ENCODE results near the gene ATP11C. TPM values are rescaled to one million over a fixed set of nuclear protein-coding genes. Genes with fewer than 3 reads are reported as not detected.
A peak's percentile ranks its signal among the peaks of the same experiment; 100 is the strongest.
"Not testable (repeated sequence)": the region's sequence is repeated elsewhere in the genome, so short reads cannot be mapped to it uniquely, and the experiment has no call there.

ATP11C gene
- total RNA-seq, 1 donor from 2014 or later: 23.8 TPM

GRCh38 chrX:139945075-139945474 is 12.2 kb upstream of the ATP11C start:
- intact Hi-C loops (cut with micrococcal nuclease): no loop called here
- Mint-ChIP-seq H3K27ac (no peak overlapping the region), H3K27me3 (ENCODE audit: low read depth) (peaks cover 4% of the 10 kb centered on the region)

GRCh38 chrX:139936259-139936658 is 3.4 kb upstream of the ATP11C start:
- intact Hi-C loops (cut with micrococcal nuclease): no loop called here

More at GRCh38 chrX:139945075-139945474, 12.2 kb upstream of the ATP11C start:
- no peaks in the 10 kb centered on the region for H3K4me1 Mint-ChIP-seq (ENCODE audit: low read depth)
- H3K4me3 Mint-ChIP-seq (ENCODE audit: low read depth): no peak overlapping the region
- H3K9me3 Mint-ChIP-seq: no peaks in the 10 kb centered on the region
- no peak for DNase-seq (ENCODE audit: low spot score)
- H3K36me3 Mint-ChIP-seq (ENCODE audit: low read depth): no peaks in the 10 kb centered on the region

GRCh38 chrX:139933904-139934303 is 1.1 kb upstream of the ATP11C start:
- H3K27me3 Mint-ChIP-seq (ENCODE audit: low read depth): peaks cover 2% of the 10 kb centered on the region
- peaks cover 12% of the 10 kb centered on the region for H3K36me3 Mint-ChIP-seq (ENCODE audit: low read depth)
- intact Hi-C loops (cut with micrococcal nuclease): loop anchor here (1.0 to 2.0 kb wide), 2 partner anchors 167 to 195 kb away; no protein-coding TSS in a partner anchor
- H3K4me1 Mint-ChIP-seq (ENCODE audit: low read depth): peaks cover 13% of the 10 kb centered on the region
- peak overlapping the region; percentile 79 for H3K4me3 Mint-ChIP-seq (ENCODE audit: low read depth)
- no peak for DNase-seq (ENCODE audit: low spot score)
- peak overlapping the region; percentile 88 for H3K27ac Mint-ChIP-seq
- no peaks in the 10 kb centered on the region for H3K9me3 Mint-ChIP-seq

More at GRCh38 chrX:139936259-139936658, 3.4 kb upstream of the ATP11C start:
- Mint-ChIP-seq H3K9me3 (no peaks in the 10 kb centered on the region), H3K4me1 (ENCODE audit: low read depth) (peaks cover 6% of the 10 kb centered on the region), H3K27ac (no peak overlapping the region), H3K36me3 (ENCODE audit: low read depth) (no peaks in the 10 kb centered on the region), H3K4me3 (ENCODE audit: low read depth) (no peak overlapping the region), H3K27me3 (ENCODE audit: low read depth) (peaks cover 3% of the 10 kb centered on the region)
- DNase-seq (ENCODE audit: low spot score): no peak

GRCh38 chrX:139932073-139932900 is 566 bp downstream of the ATP11C start:
- intact Hi-C loops (cut with micrococcal nuclease): loop anchor here (2.0 kb wide), 1 partner anchor 165 kb away; no protein-coding TSS in a partner anchor
- peak overlapping the region; percentile 88 for H3K27ac Mint-ChIP-seq
- peak; percentile 14 for DNase-seq (ENCODE audit: low spot score)
- H3K4me1 Mint-ChIP-seq (ENCODE audit: low read depth): peaks cover 13% of the 10 kb centered on the region
- H3K36me3 Mint-ChIP-seq (ENCODE audit: low read depth): peaks cover 12% of the 10 kb centered on the region
- H3K9me3 Mint-ChIP-seq: no peaks in the 10 kb centered on the region
- peak overlapping the region; percentile 79 for H3K4me3 Mint-ChIP-seq (ENCODE audit: low read depth)
- peaks cover 2% of the 10 kb centered on the region for H3K27me3 Mint-ChIP-seq (ENCODE audit: low read depth)

DNA sequence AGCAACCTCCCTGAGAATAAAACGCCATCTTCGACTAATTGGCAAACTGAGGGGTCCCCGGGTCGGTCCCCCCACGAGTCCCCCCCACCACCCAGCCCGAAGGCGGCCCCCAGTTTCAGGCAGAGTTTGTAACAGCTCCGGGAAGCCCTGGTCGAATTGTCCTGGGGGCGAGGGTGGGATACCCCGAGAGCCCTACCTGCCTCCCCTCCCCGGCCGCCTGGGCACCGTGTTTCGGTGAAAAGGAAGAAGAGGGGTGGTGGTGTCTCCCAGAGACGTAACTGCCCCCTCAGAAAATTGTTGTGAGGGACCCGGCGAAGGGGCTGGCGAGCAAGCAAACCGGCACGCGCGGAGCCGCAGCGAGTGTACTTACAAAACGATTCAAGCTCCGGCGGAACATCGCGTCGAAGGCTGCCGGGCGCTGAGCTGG is 1.2 kb downstream of the ATP11C start:
- H3K9me3 Mint-ChIP-seq: no peaks in the 10 kb centered on the region
- H3K4me3 Mint-ChIP-seq (ENCODE audit: low read depth): peak overlapping the region; percentile 77
- H3K4me1 Mint-ChIP-seq (ENCODE audit: low read depth): peaks cover 13% of the 10 kb centered on the region
- peaks cover 12% of the 10 kb centered on the region for H3K36me3 Mint-ChIP-seq (ENCODE audit: low read depth)
- peak overlapping the region; percentile 68 for H3K27ac Mint-ChIP-seq
- intact Hi-C loops (cut with micrococcal nuclease): loop anchor here (2.0 kb wide), 2 partner anchors 23 to 165 kb away; no protein-coding TSS in a partner anchor
- no peak for DNase-seq (ENCODE audit: low spot score)
- H3K27me3 Mint-ChIP-seq (ENCODE audit: low read depth): peaks cover 2% of the 10 kb centered on the region

DNA sequence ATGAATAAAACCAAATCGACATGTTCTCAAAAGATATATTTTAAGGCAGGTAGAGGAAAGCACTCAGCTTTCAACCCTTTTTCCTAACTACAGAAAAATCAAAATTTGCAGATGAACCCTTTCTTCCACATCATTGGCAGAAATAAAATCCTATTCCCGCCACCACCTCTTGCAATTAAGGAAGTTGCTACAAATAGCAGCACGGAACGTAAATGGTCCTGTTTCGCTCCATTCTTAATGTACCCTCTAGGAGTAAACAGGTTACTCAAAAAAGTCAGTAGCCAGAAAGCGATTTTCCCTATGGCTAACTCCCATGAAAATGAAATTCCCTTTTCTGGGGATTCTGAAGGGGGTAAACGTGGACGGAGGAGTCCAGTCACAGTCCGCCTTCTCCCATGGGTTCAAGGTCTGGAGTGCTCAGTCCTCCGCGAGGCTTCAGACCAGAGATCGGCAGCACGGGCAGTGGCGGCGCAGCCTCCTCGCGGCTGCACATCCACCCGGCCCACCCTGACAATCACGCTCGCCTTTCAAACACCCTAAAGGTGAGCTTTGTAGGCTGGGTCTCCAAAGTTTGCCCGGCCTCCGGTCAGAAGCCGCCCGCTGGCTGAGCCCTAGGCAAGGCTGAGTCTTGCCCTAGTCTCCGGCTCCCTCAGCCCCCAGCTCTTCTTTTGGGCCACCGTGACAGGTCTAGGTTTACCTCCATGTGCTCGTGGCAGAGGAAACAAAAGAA is 1.8 kb downstream of the ATP11C start:
- Mint-ChIP-seq H3K4me1 (ENCODE audit: low read depth) (peaks cover 13% of the 10 kb centered on the region), H3K36me3 (ENCODE audit: low read depth) (peaks cover 12% of the 10 kb centered on the region), H3K27me3 (ENCODE audit: low read depth) (peaks cover 2% of the 10 kb centered on the region), H3K9me3 (no peaks in the 10 kb centered on the region), H3K27ac (peak overlapping the region; percentile 68), H3K4me3 (ENCODE audit: low read depth) (peak overlapping the region; percentile 77)
- intact Hi-C loops (cut with micrococcal nuclease): loop anchor here (2.0 kb wide), 1 partner anchor 22 kb away; no protein-coding TSS in a partner anchor
- DNase-seq (ENCODE audit: low spot score): peak; percentile 8

- H3K9me3 Mint-ChIP-seq: no peaks in the 10 kb centered on the region
- no peak overlapping the region for H3K27ac Mint-ChIP-seq
- peaks cover 16% of the 10 kb centered on the region for H3K4me1 Mint-ChIP-seq (ENCODE audit: low read depth)
- H3K36me3 Mint-ChIP-seq (ENCODE audit: low read depth): peaks cover 12% of the 10 kb centered on the region
- no peak for DNase-seq (ENCODE audit: low spot score)
- H3K27me3 Mint-ChIP-seq (ENCODE audit: low read depth): peaks cover 2% of the 10 kb centered on the region
- peak overlapping the region; percentile 77 for H3K4me3 Mint-ChIP-seq (ENCODE audit: low read depth)
- intact Hi-C loops (cut with micrococcal nuclease): loop anchor here (2.0 kb wide), 1 partner anchor 22 kb away; no protein-coding TSS in a partner anchor
These were observed 2.5 kb downstream of the ATP11C start for GRCh38 chrX:139930401-139930800.

- no peak for DNase-seq (ENCODE audit: low spot score)
- H3K27ac Mint-ChIP-seq: no peak overlapping the region
- H3K9me3 Mint-ChIP-seq: no peaks in the 10 kb centered on the region
- peaks cover 2% of the 10 kb centered on the region for H3K27me3 Mint-ChIP-seq (ENCODE audit: low read depth)
- no peak overlapping the region for H3K4me3 Mint-ChIP-seq (ENCODE audit: low read depth)
- intact Hi-C loops (cut with micrococcal nuclease): loop anchor here (2.0 kb wide), 1 partner anchor 21 kb away; no protein-coding TSS in a partner anchor
- peaks cover 12% of the 10 kb centered on the region for H3K36me3 Mint-ChIP-seq (ENCODE audit: low read depth)
- peaks cover 16% of the 10 kb centered on the region for H3K4me1 Mint-ChIP-seq (ENCODE audit: low read depth)
These were observed 3.0 kb downstream of the ATP11C start for GRCh38 chrX:139929876-139930275.

- Mint-ChIP-seq H3K9me3 (no peaks in the 10 kb centered on the region), H3K4me1 (ENCODE audit: low read depth) (peaks cover 22% of the 10 kb centered on the region), H3K27ac (no peak overlapping the region), H3K27me3 (ENCODE audit: low read depth) (no peaks in the 10 kb centered on the region), H3K36me3 (ENCODE audit: low read depth) (peaks cover 13% of the 10 kb centered on the region), H3K4me3 (ENCODE audit: low read depth) (no peak overlapping the region)
- no peak for DNase-seq (ENCODE audit: low spot score)
- intact Hi-C loops (cut with micrococcal nuclease): no loop called here
These were observed 8.2 kb downstream of the ATP11C start for GRCh38 chrX:139924696-139925095.

DNA sequence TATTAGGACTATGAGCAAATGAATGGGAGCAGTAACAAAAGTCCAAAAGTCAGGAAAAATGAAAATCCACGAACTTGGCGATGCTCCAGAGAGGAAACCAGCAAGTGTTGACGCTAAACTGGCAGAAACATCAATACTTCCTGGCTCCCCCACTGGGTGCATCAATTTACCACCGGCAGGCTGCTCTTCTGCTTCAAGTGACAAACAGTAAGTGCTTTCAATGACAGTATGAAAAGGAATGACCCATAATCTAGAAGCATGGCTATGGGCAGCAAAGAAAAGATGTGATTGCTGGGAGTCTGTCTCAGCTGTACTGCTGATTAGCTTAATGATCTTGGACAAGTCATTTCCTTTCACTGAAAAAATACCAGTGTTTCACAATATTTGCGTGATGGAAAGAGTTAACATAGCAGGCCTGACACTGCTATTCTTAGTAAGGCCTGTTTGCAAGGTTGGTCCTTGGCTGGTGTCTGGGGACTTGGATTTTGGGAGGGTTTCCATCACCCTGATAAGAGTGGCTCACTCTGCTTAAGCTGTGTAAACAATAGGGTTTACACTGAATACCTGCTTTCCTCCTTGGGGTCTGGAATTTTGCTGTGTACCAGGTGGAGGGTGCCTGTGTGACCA is 8.7 kb downstream of the ATP11C start:
- Mint-ChIP-seq H3K4me1 (ENCODE audit: low read depth) (peaks cover 22% of the 10 kb centered on the region), H3K27ac (no peak overlapping the region), H3K36me3 (ENCODE audit: low read depth) (peaks cover 10% of the 10 kb centered on the region), H3K9me3 (no peaks in the 10 kb centered on the region), H3K27me3 (ENCODE audit: low read depth) (no peaks in the 10 kb centered on the region), H3K4me3 (ENCODE audit: low read depth) (no peak overlapping the region)
- intact Hi-C loops (cut with micrococcal nuclease): no loop called here
- no peak for DNase-seq (ENCODE audit: low spot score)

GRCh38 chrX:139921142-139921541 is 11.7 kb downstream of the ATP11C start:
- H3K27me3 Mint-ChIP-seq (ENCODE audit: low read depth); H3K4me3 Mint-ChIP-seq (ENCODE audit: low read depth); H3K27ac Mint-ChIP-seq; intact Hi-C loops (cut with micrococcal nuclease); H3K36me3 Mint-ChIP-seq (ENCODE audit: low read depth); H3K9me3 Mint-ChIP-seq; DNase-seq (ENCODE audit: low spot score): not testable (repeated sequence)
- peaks cover 21% of the 10 kb centered on the region for H3K4me1 Mint-ChIP-seq (ENCODE audit: low read depth)

- Mint-ChIP-seq H3K27me3 (ENCODE audit: low read depth) (no peaks in the 10 kb centered on the region), H3K27ac (no peak overlapping the region), H3K4me3 (ENCODE audit: low read depth) (no peak overlapping the region), H3K4me1 (ENCODE audit: low read depth) (peaks cover 18% of the 10 kb centered on the region), H3K36me3 (ENCODE audit: low read depth) (peaks cover 8% of the 10 kb centered on the region), H3K9me3 (no peaks in the 10 kb centered on the region)
- intact Hi-C loops (cut with micrococcal nuclease): no loop called here
- DNase-seq (ENCODE audit: low spot score): no peak
These were observed 12.5 kb downstream of the ATP11C start for GRCh38 chrX:139920316-139920715.

All from activated T-helper 2 cell treated with anti-CD3 and anti-CD28 coated beads, Interferon-gamma antibody, Interleukin-2, Interleukin-4, amounts not matched to agents 10 μg/mL and 5 μg/mL and 100 μg/mL, durations not matched to agents 14 hours and 24 hours and 36 hours (primary cell).